D721Med (cell line): ENCODE results near the gene SETD5.

ENCODE experiments used
- DNase-seq: peaks from one replicate; pipeline ENCODE4 v3.0.0; 2011; ENCODE audit warnings: low spot score; ENCODE audit not compliant: insufficient read length
- FAIRE-seq: peaks from 2 replicates; lab custom pipeline; 2011; peaks lifted over from hg19 to GRCh38; lab: Jason Lieb, UNC
- TF ChIP-seq, protein P1 (sequence below): IDR thresholded peaks from 2 replicates; pipeline ENCODE4 v1.5.1; 2012; ENCODE audit warnings: mild to moderate bottlenecking, control low read depth; ENCODE audit not compliant: insufficient read depth; ENCODE audit errors: missing control alignments

SETD5 gene

DNA sequence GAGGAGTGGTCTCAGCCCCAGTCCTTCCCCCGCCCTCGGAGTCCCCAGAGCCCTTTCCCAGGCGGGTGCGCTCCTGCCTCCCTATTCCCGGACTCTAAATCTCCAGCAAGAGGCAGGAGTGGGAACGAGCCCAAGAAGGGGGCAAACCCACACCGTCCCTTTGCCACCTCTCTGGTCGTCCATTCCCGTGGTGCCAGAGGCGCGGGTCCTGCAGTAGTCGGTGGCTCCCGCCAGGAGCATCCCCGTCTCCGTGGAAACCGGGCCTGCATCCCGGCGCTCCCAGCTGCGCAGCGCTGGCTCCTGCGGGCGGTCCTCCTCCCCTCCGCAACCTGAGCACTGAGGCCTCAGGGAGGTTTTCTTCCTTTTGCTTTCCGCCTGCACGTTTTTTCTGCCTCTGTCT is 111.4 kb downstream of the SETD5 start:
- TF ChIP-seq, protein P1, sequence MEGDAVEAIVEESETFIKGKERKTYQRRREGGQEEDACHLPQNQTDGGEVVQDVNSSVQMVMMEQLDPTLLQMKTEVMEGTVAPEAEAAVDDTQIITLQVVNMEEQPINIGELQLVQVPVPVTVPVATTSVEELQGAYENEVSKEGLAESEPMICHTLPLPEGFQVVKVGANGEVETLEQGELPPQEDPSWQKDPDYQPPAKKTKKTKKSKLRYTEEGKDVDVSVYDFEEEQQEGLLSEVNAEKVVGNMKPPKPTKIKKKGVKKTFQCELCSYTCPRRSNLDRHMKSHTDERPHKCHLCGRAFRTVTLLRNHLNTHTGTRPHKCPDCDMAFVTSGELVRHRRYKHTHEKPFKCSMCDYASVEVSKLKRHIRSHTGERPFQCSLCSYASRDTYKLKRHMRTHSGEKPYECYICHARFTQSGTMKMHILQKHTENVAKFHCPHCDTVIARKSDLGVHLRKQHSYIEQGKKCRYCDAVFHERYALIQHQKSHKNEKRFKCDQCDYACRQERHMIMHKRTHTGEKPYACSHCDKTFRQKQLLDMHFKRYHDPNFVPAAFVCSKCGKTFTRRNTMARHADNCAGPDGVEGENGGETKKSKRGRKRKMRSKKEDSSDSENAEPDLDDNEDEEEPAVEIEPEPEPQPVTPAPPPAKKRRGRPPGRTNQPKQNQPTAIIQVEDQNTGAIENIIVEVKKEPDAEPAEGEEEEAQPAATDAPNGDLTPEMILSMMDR: no peak

DNA sequence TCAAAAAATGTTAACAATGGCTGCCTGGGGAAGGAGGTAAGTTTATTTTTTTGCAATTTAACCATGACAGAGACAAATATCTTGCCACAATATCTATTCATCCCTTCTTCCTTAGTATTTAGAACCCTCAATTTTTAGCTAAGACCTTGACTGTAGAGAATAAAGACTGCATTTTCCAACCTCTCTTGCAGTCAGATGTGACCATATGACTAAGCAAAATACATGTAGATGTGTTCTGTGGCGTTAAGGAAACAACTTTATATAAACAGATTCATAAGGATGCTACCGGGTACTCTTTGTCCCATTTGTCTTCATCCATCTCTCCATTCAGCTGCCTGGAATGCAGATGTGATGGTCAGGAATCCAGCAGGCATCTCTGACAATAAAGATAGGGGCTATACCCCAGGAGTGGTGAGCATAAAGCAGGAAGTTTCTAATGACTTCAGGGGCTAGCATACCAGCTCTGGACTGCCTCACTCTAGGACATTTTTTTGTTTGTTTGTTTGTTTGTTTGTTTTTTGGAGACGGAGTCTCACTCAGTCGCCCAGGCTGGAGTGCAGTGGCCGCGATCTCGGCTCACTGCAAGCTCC is 115.1 kb downstream of the SETD5 start:
- no peak for DNase-seq

More for the DNA sequence above, 111.4 kb downstream of the SETD5 start:
- DNase-seq: no peak
- no peak for FAIRE-seq

DNA sequence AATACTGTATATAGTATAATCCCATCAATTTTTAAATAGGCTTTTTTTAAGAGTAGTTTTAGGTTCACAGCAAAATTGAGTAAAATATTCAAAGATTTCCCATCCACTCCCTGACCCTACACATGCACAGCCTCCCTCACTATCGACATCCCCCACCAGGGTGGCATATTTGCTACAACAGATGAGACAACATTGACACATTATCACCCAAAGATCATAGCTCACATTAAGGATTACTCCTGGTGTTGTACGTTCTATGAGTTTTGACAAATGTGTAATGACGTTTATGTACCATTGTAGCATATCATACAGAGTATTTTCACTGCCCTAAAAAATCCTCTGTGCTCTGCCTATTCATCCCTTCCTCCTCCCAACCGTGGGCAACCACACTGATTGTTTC is 116.9 kb downstream of the SETD5 start:
- TF ChIP-seq, protein P1: no peak
- FAIRE-seq (no peak), DNase-seq (no peak)

More for the DNA sequence above, 115.1 kb downstream of the SETD5 start:
- no peak for FAIRE-seq
- TF ChIP-seq, protein P1: no peak

DNA sequence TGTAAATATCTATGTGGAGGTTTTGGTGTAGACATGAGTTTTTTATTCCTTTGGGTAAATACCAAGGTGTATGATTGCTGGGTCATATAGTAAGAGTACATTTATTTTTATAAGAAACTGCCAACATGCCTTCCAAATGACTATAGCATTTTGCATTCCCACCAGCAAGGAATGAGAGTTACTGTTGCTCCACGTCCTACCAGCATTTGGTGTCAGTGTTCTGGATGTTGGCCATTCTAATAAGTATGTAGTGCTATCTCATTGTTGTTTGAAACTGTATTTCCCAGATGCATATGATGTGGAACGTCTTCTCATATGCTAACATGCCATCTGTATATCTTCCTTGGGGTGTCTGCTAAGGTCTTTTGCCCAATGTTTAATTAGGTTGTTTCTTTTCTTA is 117.5 kb downstream of the SETD5 start:
- DNase-seq: no peak
- TF ChIP-seq, protein P1: no peak
- FAIRE-seq: no peak

DNA sequence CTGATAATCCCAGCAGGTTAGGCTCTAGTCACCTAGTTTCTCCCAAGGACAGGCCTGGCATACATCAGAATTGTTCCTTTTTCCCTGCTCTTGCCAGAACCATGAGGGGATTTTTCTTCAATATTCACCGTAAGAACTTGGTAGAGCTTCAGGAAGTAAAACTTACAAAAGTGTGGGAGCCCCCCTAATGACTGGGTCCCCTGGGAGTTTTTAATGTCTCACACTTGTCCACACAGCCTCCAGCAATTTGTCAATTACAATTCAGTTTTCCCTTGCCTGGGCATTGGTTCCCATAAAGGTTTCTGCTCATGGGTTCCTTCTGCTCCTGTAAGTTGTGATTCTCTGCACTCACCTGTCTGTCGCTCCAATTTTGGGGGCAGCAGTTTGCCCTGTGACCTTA is 127.7 kb downstream of the SETD5 start:
- DNase-seq: no peak
- no peak for FAIRE-seq
- TF ChIP-seq, protein P1: no peak
